PC-9 (cell line): Measurements from ENCODE around the gene HELZ2. TPM values are rescaled to one million over a fixed set of nuclear protein-coding genes. Genes with fewer than 3 reads are reported as not detected.

Experiments used
- BruUV-seq: library from RNA; stranded (reverse); fragments of 400-500 nt; replicated peaks from 2 replicates; lab custom pipeline; 2021; lab: Mats Ljungman, UMichigan
- CTCF ChIA-PET: fragments of 300-600 bp; sonication (Branson Sonifier 250); formaldehyde crosslinking; loops from one replicate; lab custom pipeline; 2022; ENCODE audit warnings: antibody characterized with exemption; lab: Charles Lee
- POLR2A ChIA-PET: fragments of 300-600 bp; sonication (Branson Sonifier 250); formaldehyde crosslinking; loops from one replicate; lab custom pipeline; 2022; ENCODE audit warnings: antibody characterized with exemption; ENCODE audit not compliant: unreplicated experiment; lab: Charles Lee
- DNase-seq, 2 experiments: peaks; one replicate each; pipeline versions ENCODE4 v3.0.0 to v3.0.0-alpha.2; 2015 to 2022; ENCODE audit warnings: mixed read lengths in 1 of 2
- H2AFZ ChIP-seq: fragments of 200-600 bp; sonication (generic); 2 replicates; pipeline ENCODE4 v1.8.1; 2017; ENCODE audit warnings: antibody characterized with exemption
- H3F3A ChIP-seq: fragments of 200-600 bp; sonication (generic); 2 replicates; pipeline ENCODE4 v1.8.1; 2017; ENCODE audit warnings: antibody characterized with exemption, mild to moderate bottlenecking, low read depth; ENCODE audit not compliant: insufficient read depth
- H3K27ac ChIP-seq: fragments of 200-600 bp; sonication (generic); 2 replicates; pipeline ENCODE4 v1.6.1; 2016; ENCODE audit warnings: mixed run types
- H3K27me3 ChIP-seq: fragments of 200-600 bp; sonication (generic); 2 replicates; pipeline ENCODE4 v1.6.1; 2016; ENCODE audit warnings: low read depth, mixed run types; ENCODE audit not compliant: insufficient read depth
- H3K36me3 ChIP-seq: fragments of 200-600 bp; sonication (generic); 2 replicates; pipeline ENCODE4 v1.6.1; 2016; ENCODE audit warnings: low read depth, mixed run types
- H3K4me1 ChIP-seq: fragments of 200-600 bp; sonication (generic); replicated peaks from 2 replicates; pipeline ENCODE4 v1.6.1; 2016; ENCODE audit warnings: mixed run types; ENCODE audit not compliant: insufficient read depth
- H3K4me2 ChIP-seq: fragments of 200-600 bp; sonication (generic); 2 replicates; pipeline ENCODE4 v1.6.1; 2017; ENCODE audit warnings: mixed run types
- H3K4me3 ChIP-seq: fragments of 200-600 bp; sonication (generic); 2 replicates; pipeline ENCODE4 v1.6.1; 2016; ENCODE audit warnings: mixed run types
- H3K79me2 ChIP-seq: fragments of 200-600 bp; sonication (generic); 2 replicates; pipeline ENCODE4 v1.6.1; 2017; ENCODE audit warnings: low read depth, mixed run types
- H3K9me2 ChIP-seq: fragments of 200-600 bp; sonication (generic); 2 replicates; pipeline ENCODE4 v1.8.1; 2017; ENCODE audit warnings: mild to moderate bottlenecking; ENCODE audit not compliant: insufficient read depth
- H3K9me3 ChIP-seq: fragments of 200-600 bp; sonication (generic); 2 replicates; pipeline ENCODE4 v1.8.1; 2016; ENCODE audit warnings: low read depth; ENCODE audit not compliant: insufficient read depth
- H4K20me1 ChIP-seq: fragments of 200-600 bp; sonication (generic); 2 replicates; pipeline ENCODE4 v1.8.1; 2017; ENCODE audit not compliant: insufficient read depth
- EZH2 ChIP-seq: fragments of 200-600 bp; sonication (generic); IDR thresholded peaks from 2 replicates; pipeline ENCODE4 v1.8.0; 2017; ENCODE audit warnings: antibody characterized with exemption, low read depth
- intact Hi-C: fragments of 100-400 bp; cut with micrococcal nuclease; formaldehyde crosslinking; loops from one replicate; pipeline ENCODE4 v1.10.0; 2022; ENCODE audit not compliant: unreplicated experiment
- total RNA-seq: library from RNA; stranded (reverse); gene quantifications from 2 replicates; pipeline ENCODE4 v1.2.3, GENCODE V29; 2021
- TF ChIP-seq, protein P1 (sequence below): fragments of 200-600 bp; sonication (generic); conservative IDR thresholded peaks from 2 replicates; pipeline ENCODE4 v1.6.1; 2017; ENCODE audit warnings: mixed run types, antibody characterized with exemption, mild to moderate bottlenecking, moderate library complexity

The HELZ2 gene
- total RNA-seq, 1 experiment from 2014 or later = 33.7 TPM

DNA sequence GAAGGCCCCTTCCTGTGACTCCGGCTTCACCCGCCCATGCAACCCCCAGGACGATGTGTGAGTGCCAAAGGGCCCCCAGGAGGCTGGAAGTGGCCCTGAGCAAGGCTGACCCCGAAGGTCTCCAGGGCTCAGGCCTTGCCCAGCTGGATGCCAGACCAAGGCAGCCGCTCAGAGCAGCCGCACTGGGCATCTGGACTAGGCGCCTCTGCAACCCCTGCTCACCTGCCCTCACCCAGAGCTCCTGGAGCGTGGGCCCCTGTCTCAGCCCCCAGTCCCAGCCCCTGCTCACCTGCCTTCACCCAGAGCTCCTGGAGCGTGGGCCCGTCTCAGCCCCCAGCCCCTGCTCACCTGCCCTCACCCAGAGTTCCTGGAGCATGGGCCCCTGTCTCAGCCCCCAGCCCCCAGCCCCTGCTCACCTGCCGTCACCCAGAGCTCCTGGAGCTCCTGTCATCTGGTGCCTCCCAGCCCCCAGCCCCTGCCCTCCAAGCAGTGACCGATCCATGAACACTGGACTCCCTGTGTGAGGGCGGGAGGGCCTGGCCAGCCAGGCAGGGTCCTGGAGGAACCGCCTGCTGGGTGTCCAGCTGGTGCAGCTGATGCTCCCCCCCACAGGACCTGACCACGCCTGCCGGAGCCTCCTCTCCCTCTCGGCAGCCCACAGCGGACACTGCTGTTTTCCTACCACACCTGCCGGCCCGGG lies 27.6 kb downstream of the HELZ2 start:
- H3K4me3 ChIP-seq = no peak overlapping the region
- H3F3A ChIP-seq = peaks cover 26% of the 10 kb centered on the region; the same call in 1 of the 2 replicates
- no peaks in the 10 kb centered on the region for H4K20me1 ChIP-seq
- peaks cover 57% of the 10 kb centered on the region for H3K4me1 ChIP-seq
- H3K79me2 ChIP-seq = no peaks in the 10 kb centered on the region
- ChIA-PET CTCF (interaction anchor here (0.9 kb wide), 1 partner anchor 95 kb away, joined by 5 read pairs; no protein-coding TSS in a partner anchor), POLR2A (no interaction called here)
- H2AFZ ChIP-seq = no peak overlapping the region
- no peaks in the 10 kb centered on the region for H3K9me2 ChIP-seq
- H3K36me3 ChIP-seq = no peaks in the 10 kb centered on the region
- intact Hi-C loops = no loop called here
- BruUV-seq = no TSS peak
- no peak for DNase-seq
- H3K27me3 ChIP-seq = no peaks in the 10 kb centered on the region
- H3K27ac ChIP-seq = peak overlapping the region; percentile 73; the same call in 1 of the 2 replicates
- peak overlapping the region; percentile 71 for H3K4me2 ChIP-seq
- H3K9me3 ChIP-seq = no peaks in the 10 kb centered on the region
- TF ChIP-seq, protein P1, sequence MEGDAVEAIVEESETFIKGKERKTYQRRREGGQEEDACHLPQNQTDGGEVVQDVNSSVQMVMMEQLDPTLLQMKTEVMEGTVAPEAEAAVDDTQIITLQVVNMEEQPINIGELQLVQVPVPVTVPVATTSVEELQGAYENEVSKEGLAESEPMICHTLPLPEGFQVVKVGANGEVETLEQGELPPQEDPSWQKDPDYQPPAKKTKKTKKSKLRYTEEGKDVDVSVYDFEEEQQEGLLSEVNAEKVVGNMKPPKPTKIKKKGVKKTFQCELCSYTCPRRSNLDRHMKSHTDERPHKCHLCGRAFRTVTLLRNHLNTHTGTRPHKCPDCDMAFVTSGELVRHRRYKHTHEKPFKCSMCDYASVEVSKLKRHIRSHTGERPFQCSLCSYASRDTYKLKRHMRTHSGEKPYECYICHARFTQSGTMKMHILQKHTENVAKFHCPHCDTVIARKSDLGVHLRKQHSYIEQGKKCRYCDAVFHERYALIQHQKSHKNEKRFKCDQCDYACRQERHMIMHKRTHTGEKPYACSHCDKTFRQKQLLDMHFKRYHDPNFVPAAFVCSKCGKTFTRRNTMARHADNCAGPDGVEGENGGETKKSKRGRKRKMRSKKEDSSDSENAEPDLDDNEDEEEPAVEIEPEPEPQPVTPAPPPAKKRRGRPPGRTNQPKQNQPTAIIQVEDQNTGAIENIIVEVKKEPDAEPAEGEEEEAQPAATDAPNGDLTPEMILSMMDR = no peak
- no peak for TF ChIP-seq EZH2

DNA sequence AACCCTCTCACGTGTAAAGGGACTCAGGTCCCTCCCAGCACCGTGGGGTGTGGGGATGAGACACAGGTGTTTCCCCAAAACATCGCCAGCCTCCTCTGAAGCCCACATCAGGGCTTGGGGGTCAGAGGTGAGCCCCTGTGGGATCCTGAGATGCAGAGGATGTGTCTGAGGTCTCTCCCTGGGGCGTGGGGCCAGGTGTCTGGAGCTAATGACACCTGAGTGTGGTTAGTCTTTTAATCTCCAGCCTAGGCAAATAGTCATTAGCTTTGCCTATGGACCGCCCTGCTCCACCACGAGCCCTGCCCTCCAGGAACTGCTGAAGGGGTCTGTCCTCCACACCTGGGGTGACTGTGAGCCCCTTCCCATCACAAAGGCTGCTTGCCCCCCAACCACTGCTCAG lies 28.2 kb downstream of the HELZ2 start:
- no peak overlapping the region for H3K4me3 ChIP-seq
- H4K20me1 ChIP-seq = no peaks in the 10 kb centered on the region
- no peaks in the 10 kb centered on the region for H3K9me2 ChIP-seq
- intact Hi-C loops = no loop called here
- H3K36me3 ChIP-seq = no peaks in the 10 kb centered on the region
- DNase-seq = no peak
- H3K4me2 ChIP-seq = peak overlapping the region; percentile 71
- POLR2A ChIA-PET = interaction anchor here (0.6 kb wide), 2 partner anchors 10 to 96 kb away, joined by 3 to 8 read pairs; no protein-coding TSS in a partner anchor
- no peak overlapping the region for H2AFZ ChIP-seq
- peaks cover 26% of the 10 kb centered on the region; the same call in 1 of the 2 replicates for H3F3A ChIP-seq
- H3K4me1 ChIP-seq = peaks cover 57% of the 10 kb centered on the region
- TF ChIP-seq, protein P1 = no peak
- TF ChIP-seq EZH2 = no peak
- no peaks in the 10 kb centered on the region for H3K79me2 ChIP-seq
- H3K27me3 ChIP-seq = no peaks in the 10 kb centered on the region
- no peaks in the 10 kb centered on the region for H3K9me3 ChIP-seq
- no TSS peak for BruUV-seq
- CTCF ChIA-PET = interaction anchor here (0.9 kb wide), 1 partner anchor 96 kb away, joined by 5 read pairs; no protein-coding TSS in a partner anchor
- H3K27ac ChIP-seq = peak overlapping the region; percentile 73

DNA sequence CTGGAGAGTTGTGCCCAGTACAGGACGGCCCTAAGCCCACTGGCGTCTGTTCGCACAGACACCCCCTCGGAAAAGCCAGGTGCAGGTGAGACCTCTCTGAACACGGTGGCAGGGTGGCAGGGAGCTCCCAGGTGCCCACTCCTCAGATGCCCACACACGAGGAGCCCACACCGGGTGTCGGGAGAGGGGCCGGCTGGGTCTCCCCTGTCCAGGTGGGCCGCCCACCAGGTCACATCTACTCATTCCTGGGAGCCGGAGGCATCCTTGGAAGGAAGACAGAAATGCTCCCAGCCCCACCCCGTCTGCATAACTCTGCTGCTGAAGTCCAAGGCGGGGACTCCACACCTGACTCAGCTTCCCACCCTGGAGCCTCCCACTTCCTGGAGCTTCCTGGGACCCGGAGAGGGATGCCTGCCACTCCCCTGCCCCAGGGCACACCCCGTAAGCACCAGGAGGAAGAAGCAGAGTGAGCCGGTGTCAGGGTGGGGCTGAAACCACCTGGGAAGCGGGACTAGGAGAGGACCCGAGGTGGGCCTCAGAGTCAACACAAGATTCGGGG lies 29.0 kb downstream of the HELZ2 start:
- Histone ChIP-seq H3K9me2 (no peaks in the 10 kb centered on the region), H3K36me3 (no peaks in the 10 kb centered on the region), H3F3A (peaks cover 26% of the 10 kb centered on the region; the same call in 1 of the 2 replicates), H3K9me3 (no peaks in the 10 kb centered on the region), H2AFZ (no peak overlapping the region), H3K27me3 (no peaks in the 10 kb centered on the region), H4K20me1 (no peaks in the 10 kb centered on the region), H3K4me2 (peak overlapping the region; percentile 71), H3K27ac (peak overlapping the region; percentile 73), H3K79me2 (no peaks in the 10 kb centered on the region), H3K4me1 (peaks cover 63% of the 10 kb centered on the region), H3K4me3 (peak overlapping the region; percentile 28; the same call in 1 of the 2 replicates)
- peak; percentile 95 to 96 for DNase-seq
- ChIA-PET CTCF (no interaction called here), POLR2A (interaction anchor here (0.6 kb wide), 4 partner anchors 11 to 441 kb away, joined by 3 to 9 read pairs (median 6); no protein-coding TSS in a partner anchor)
- no peak for TF ChIP-seq EZH2
- TF ChIP-seq, protein P1 = no peak
- no TSS peak for BruUV-seq
- intact Hi-C loops = no loop called here
